ENCODE measurements around the gene CDYL2.

DNA sequence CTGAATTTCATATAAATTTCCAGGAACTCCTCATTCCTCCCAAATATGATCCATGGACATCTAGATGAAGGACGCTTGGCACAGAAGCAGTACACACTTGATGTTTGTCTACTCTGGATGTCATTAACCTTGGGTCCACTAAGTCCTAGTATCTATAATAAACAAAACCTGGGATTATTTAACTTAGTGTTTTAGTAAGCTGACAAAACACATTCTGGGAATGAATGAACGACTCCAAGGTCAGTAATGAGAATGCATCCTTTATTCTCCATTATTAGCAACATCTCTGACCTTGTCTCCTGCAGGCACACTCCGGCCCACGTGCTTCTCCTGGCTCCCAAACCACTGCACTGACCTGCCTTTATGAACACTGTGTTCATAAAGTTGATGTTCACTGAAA lies 24.1 kb upstream of the CDYL2 start:
- TF ChIP-seq POLR2A (IDR thresholded peaks at IDR 0.05) = no peak
- TF ChIP-seq, protein P1, sequence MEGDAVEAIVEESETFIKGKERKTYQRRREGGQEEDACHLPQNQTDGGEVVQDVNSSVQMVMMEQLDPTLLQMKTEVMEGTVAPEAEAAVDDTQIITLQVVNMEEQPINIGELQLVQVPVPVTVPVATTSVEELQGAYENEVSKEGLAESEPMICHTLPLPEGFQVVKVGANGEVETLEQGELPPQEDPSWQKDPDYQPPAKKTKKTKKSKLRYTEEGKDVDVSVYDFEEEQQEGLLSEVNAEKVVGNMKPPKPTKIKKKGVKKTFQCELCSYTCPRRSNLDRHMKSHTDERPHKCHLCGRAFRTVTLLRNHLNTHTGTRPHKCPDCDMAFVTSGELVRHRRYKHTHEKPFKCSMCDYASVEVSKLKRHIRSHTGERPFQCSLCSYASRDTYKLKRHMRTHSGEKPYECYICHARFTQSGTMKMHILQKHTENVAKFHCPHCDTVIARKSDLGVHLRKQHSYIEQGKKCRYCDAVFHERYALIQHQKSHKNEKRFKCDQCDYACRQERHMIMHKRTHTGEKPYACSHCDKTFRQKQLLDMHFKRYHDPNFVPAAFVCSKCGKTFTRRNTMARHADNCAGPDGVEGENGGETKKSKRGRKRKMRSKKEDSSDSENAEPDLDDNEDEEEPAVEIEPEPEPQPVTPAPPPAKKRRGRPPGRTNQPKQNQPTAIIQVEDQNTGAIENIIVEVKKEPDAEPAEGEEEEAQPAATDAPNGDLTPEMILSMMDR (IDR thresholded peaks at IDR 0.05) = no peak

Measured in body of pancreas (tissue), 4 donors.